ENCODE results near the gene ABR.
"Not testable (repeated sequence)": the region's sequence is repeated elsewhere in the genome, so short reads cannot be mapped to it uniquely, and the experiment has no call there.

Gene ABR

GRCh38 chr17:1147664-1148063, 32.1 kb downstream of the ABR start:
- peak; percentile 54 for DNase-seq (ENCODE audit: low read depth)

- DNase-seq (ENCODE audit: low read depth), result no peak
Measured at GRCh38 chr17:1146561-1147265, 33.1 kb downstream of the ABR start.

GRCh38 chr17:1145311-1145986, 34.3 kb downstream of the ABR start:
- DNase-seq (ENCODE audit: low read depth), result no peak

GRCh38 chr17:1144162-1144561, 35.6 kb downstream of the ABR start:
- DNase-seq (ENCODE audit: low read depth), result no peak

- DNase-seq (ENCODE audit: low read depth), result peak; percentile 12
Measured at GRCh38 chr17:1143573-1143972, 36.2 kb downstream of the ABR start.

GRCh38 chr17:1142561-1142971, 37.2 kb downstream of the ABR start:
- no peak for DNase-seq (ENCODE audit: low read depth)

- DNase-seq (ENCODE audit: low read depth), result peak; percentile 68
Measured at GRCh38 chr17:1137465-1137894, 42.3 kb downstream of the ABR start.

GRCh38 chr17:1136748-1137147, 43.0 kb downstream of the ABR start:
- DNase-seq (ENCODE audit: low read depth), result no peak

GRCh38 chr17:1134634-1135324, 45.0 kb downstream of the ABR start:
- DNase-seq (ENCODE audit: low read depth), result no peak

GRCh38 chr17:1130191-1130590, 49.6 kb downstream of the ABR start:
- DNase-seq (ENCODE audit: low read depth), result no peak

- not testable (repeated sequence) for DNase-seq (ENCODE audit: low read depth)
Measured at GRCh38 chr17:1128463-1128862, 51.3 kb downstream of the ABR start.

- no peak for DNase-seq (ENCODE audit: low read depth)
Measured at GRCh38 chr17:1126801-1127550, 52.8 kb downstream of the ABR start.

GRCh38 chr17:1126250-1126797, 53.5 kb downstream of the ABR start:
- no peak for DNase-seq (ENCODE audit: low read depth)

- DNase-seq (ENCODE audit: low read depth), result no peak
Measured at GRCh38 chr17:1125788-1126145, 54.0 kb downstream of the ABR start.

- DNase-seq (ENCODE audit: low read depth), result peak; percentile 23
Measured at GRCh38 chr17:1124896-1125787, 54.6 kb downstream of the ABR start.

- DNase-seq (ENCODE audit: low read depth), result no peak
Measured at GRCh38 chr17:1123921-1124715, 55.7 kb downstream of the ABR start.

- DNase-seq (ENCODE audit: low read depth), result no peak
Measured at GRCh38 chr17:1123393-1123831, 56.4 kb downstream of the ABR start.

GRCh38 chr17:1122533-1123392, 57.0 kb downstream of the ABR start:
- peak; percentile 69 for DNase-seq (ENCODE audit: low read depth)

- DNase-seq (ENCODE audit: low read depth), result not testable (repeated sequence)
Measured at GRCh38 chr17:1121442-1121817, 58.4 kb downstream of the ABR start.
